CD4-positive, alpha-beta T cell treated with Interferon gamma for 1 hour (primary cell): ENCODE data around the gene WDR46.
A peak's percentile ranks its signal among the peaks of the same experiment; 100 is the strongest.

Experiments used
- DNase-seq: peaks from one replicate; pipeline ENCODE4 v3.0.0-alpha.2; 2020

WDR46 gene

GRCh38 chr6:33313709-33314514 lies 24.9 kb upstream of the WDR46 start, which contains the start of gene TAPBP:
TSS of gene TAPBP (minus strand) at chr6:33314078. CDS start at chr6:33314041, 37 bp downstream.
- DNase-seq: peak; percentile 94

DNA sequence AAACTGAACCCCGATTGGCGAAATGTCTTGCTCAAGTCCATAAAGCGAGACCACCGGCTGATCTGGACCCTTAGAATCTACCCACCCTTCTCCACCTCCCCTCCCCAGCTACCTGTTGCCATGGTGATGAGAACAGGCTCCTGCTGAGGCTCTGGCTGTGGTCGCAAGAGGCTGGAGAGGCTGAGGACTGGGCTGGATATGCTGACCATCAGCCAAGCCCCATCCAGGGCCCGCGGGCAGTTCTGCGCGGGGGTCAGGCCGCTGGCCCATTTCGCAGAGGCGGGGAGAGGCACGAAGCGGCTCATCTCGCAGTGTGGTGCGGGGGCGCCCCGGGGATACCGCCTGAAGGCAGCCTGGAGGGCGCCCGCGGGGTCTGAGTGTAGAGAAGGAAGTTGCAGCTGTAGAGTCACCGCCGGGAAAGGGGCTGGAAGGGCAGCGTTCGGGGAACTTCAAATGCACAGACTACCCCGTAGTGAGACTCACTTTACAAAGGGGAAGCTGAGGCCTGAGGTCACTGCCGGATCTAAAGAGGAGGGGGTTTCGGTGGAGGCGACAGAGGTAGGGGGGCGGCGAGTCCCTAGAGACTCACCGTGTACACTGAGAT lies 24.2 kb upstream of the WDR46 start:
- DNase-seq: peak; percentile 57

GRCh38 chr6:33312361-33313104 lies 23.5 kb upstream of the WDR46 start:
- peak; percentile 93 for DNase-seq

- no peak for DNase-seq
These were observed 17.3 kb upstream of the WDR46 start for GRCh38 chr6:33306356-33306755.

DNA sequence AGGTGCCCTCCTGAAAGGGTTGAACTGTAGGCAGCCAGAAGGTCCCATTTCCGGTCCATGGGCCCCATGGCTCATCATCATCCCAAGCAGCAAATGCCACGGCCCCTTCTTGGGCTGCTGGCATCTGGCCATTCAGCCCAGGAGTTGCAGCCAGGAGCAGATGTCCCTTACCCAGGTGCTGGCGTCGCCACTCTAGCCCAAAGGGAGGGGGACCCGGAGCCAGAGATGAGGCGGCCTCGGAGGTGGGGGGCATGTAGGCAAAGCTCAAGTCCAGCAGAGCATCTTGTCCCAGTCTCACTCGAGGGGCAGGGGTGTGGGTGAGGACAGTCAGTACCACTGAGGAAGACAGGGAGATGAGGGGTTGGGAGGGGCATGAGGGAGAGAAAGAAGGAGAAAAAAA lies 16.0 kb upstream of the WDR46 start:
- no peak for DNase-seq

GRCh38 chr6:33304216-33304615 lies 15.2 kb upstream of the WDR46 start:
- no peak for DNase-seq

GRCh38 chr6:33301877-33302276 lies 12.8 kb upstream of the WDR46 start:
- DNase-seq: no peak

DNA sequence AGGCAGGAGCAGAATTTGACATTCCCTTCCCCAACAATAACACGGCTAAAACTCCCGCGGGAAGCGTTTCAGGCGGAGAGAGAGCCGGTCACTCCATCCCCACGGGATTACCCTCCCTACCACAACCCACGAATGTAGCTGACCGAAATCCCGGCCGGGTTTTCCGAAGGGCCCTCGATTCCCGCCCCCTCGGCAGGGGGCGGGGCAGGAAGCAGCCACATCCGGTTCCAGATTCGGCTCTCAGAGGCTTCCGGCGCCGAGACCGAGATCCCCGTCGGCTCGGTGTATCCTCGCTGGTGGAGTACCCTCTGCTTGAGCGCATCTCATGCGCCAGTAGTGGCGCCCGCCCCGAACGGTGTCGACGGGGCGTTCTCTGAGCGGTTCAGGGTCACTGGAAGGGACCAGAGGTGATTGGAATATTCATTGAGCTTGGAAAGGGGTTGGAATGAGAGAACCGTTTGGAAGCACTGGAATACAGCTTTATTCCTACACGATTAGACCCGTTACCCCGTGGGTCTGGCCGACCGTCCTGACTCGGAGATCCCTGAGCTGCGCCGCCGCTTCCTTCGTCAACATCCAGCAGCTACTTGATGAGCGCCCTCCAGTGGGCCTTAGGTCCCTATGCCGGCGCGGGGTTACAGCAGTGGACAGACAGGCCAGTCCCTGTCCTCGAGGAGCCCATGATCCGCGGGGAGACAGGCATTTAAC lies 10.4 kb upstream of the WDR46 start:
- peak; percentile 92 for DNase-seq

DNA sequence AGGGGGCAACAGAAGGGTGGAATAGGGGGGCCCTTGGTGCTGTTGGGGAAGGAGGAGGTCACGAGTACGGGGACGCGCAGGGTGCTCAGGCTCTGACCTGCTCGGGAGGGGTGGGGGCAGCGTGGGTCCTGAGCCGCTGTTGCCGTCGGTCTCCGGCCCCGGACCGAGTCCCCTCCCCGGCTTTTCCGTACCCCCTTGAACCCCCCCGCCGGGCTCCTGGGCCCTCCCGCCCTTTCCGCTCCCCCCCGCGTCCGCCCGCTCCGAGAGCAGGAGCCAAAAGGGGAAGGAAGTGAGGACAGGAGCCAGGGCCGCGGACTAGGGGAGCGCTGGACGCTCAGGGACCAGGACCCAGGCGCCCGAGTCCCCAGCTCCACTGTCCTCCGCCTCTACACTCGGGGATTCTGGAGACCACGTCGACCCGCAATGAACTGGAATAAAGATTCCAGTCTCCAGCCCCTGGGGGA lies 9.8 kb upstream of the WDR46 start, which contains the start of gene RGL2:
Gene RGL2, minus strand, starts transcription at position 170 of the 464 bp plus-strand sequence. CDS start 332 bp downstream, outside the sequence.
- DNase-seq: peak; percentile 73

GRCh38 chr6:33297956-33298772 lies 9.1 kb upstream of the WDR46 start:
- DNase-seq: peak; percentile 86

GRCh38 chr6:33297406-33297955 lies 8.4 kb upstream of the WDR46 start:
- DNase-seq: no peak

DNA sequence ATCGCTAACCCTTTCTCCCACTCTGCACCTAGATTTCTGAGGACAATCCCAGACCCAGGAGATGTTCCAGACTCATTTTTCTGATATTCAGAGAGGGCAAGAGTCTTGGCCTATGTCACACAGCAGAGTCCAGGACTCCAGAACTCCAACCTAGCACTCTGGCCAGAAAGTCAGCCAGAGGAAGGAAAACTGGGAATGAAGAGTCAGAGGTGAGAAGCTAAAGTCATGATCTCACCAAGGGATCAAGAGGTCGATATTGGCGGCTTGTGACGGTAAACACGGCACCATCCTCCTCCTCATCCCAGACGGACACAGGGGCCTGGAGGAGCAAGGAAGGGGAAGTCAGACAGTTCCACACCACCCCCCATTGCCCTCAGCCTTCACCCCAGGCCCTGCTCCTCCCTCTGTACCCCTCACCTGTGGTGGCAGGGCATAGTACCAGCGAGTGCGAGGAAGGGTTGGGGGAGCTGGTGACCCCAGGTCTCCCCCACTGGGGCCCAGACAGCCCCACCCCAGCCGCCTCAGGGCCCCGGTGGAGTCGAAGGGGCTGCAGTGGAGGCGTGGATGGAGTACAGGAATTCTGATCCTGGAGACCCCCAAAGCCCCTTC lies 7.9 kb upstream of the WDR46 start:
- DNase-seq: no peak

- DNase-seq: no peak
These were observed 6.8 kb upstream of the WDR46 start for GRCh38 chr6:33295621-33296369.

DNA sequence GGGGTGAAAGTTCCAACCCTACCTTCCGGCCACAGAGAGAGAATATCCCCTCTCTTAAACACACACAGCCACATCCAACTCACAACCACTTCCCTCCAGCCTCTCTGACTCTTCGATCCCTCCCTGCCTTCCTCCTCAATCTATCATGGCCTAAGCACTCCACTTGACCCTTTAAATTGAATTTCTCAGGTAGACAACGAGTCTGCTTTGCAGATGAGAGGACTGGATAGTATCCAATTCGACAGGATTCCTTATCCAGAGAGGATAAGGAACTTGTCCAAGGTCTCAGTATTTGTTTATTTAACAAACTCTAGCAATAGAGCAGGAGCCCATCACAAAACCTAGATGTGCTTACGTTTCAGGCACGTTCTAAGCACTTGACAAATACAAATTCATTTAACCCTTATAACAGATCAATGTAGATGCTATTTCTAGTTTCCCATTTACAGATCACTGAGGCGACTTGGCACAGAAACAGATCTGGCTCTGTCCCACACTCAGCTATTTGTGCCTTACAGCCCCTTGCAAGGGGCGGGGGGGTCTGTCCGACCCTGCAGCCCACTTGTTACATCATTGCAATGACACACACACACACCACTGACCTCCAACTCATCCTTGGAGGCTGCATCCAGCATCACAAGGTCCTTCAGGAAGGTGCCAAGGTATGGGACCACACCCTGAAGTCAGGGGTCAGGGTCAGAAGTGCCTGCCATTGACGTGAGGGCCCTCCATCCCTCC lies 5.2 kb upstream of the WDR46 start:
- no peak for DNase-seq

GRCh38 chr6:33292996-33293682 lies 4.1 kb upstream of the WDR46 start:
- DNase-seq: no peak

GRCh38 chr6:33290459-33290858 lies 1.4 kb upstream of the WDR46 start:
- no peak for DNase-seq

DNA sequence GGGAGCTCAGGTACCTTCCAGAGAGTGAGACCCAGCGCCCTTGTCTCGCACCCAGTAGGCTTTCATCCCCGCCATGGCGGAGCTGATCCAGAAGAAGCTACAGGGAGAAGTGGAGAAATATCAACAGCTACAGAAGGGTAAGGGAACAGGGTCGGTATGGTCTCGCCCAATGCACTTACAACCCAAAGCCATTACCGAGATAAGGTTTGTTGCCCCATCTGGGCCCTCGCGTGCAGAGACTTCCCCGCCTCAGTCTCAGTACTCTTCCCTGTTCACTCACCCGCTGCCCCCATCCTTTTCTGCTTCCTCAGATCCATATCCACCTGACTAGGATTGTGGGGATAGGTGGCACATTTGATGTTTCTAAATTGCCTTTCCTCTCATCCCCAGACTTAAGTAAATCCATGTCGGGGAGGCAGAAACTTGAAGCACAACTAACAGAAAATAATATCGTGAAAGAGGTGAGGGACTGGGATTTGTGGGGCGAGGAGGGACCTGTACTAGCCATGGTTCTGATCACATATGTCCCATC lies 811 bp upstream of the WDR46 start:
- DNase-seq: no peak

GRCh38 chr6:33288141-33288920 lies 708 bp downstream of the WDR46 start:
- no peak for DNase-seq
